Cortex of kidney (tissue), 1 donor: ENCODE results near the gene CCDC82.

Experiments
- DNase-seq: peaks from one replicate; lab custom pipeline; 2025; lab: John Stamatoyannopoulos, UW

Gene CCDC82

GRCh38 chr11:96361778-96362177 lies 27.9 kb downstream of the CCDC82 start:
- no peak for DNase-seq

- DNase-seq, result no peak
Observed at GRCh38 chr11:96358321-96358720, 31.4 kb downstream of the CCDC82 start.

- no peak for DNase-seq
Observed at GRCh38 chr11:96357794-96358193, 31.9 kb downstream of the CCDC82 start.

GRCh38 chr11:96356848-96357247 lies 32.9 kb downstream of the CCDC82 start:
- DNase-seq, result no peak

GRCh38 chr11:96342961-96343711 lies 46.6 kb downstream of the CCDC82 start, which contains the start of gene MAML2:
Gene MAML2, minus strand, starts transcription at chr11:96343195. Its CDS starts 1,300 bp downstream, at chr11:96341895.
- peak; percentile 32 for DNase-seq

GRCh38 chr11:96342014-96342960 lies 47.4 kb downstream of the CCDC82 start:
- DNase-seq, result no peak

- DNase-seq, result no peak
Observed at GRCh38 chr11:96341211-96342013, 48.3 kb downstream of the CCDC82 start.

GRCh38 chr11:96340555-96340885 lies 49.2 kb downstream of the CCDC82 start:
- DNase-seq, result no peak

- no peak for DNase-seq
Observed at GRCh38 chr11:96339706-96340554, 49.8 kb downstream of the CCDC82 start.

GRCh38 chr11:96338910-96339705 lies 50.6 kb downstream of the CCDC82 start:
- DNase-seq, result no peak

- no peak for DNase-seq
Observed at GRCh38 chr11:96337541-96338431, 51.9 kb downstream of the CCDC82 start.

- no peak for DNase-seq
Observed at GRCh38 chr11:96335388-96335787, 54.3 kb downstream of the CCDC82 start.

- no peak for DNase-seq
Observed at GRCh38 chr11:96334219-96334618, 55.5 kb downstream of the CCDC82 start.

GRCh38 chr11:96333191-96333719 lies 56.5 kb downstream of the CCDC82 start:
- DNase-seq, result no peak

- DNase-seq, result no peak
Observed at GRCh38 chr11:96332126-96332771, 57.5 kb downstream of the CCDC82 start.

GRCh38 chr11:96331699-96332116 lies 58.0 kb downstream of the CCDC82 start:
- DNase-seq, result no peak

GRCh38 chr11:96330511-96330859 lies 59.2 kb downstream of the CCDC82 start:
- no peak for DNase-seq

- no peak for DNase-seq
Observed at GRCh38 chr11:96329855-96330510, 59.7 kb downstream of the CCDC82 start.
